Measurements from ENCODE around the gene ASF1B.

The ASF1B gene

GRCh38 chr19:14080887-14081796, 55.2 kb downstream of the ASF1B start:
- TF ChIP-seq RAD21 (IDR thresholded peaks at IDR 0.05; ENCODE audit: low read depth), result no peak
- no peak for TF ChIP-seq ZBTB7A (IDR thresholded peaks at IDR 0.05; ENCODE audit: low read depth)
- no peak for TF ChIP-seq NFIC (IDR thresholded peaks at IDR 0.05)
- peak; percentile 65 for TF ChIP-seq TEAD4 (IDR thresholded peaks at IDR 0.05)
- peak; percentile 43 for TF ChIP-seq USF1 (IDR thresholded peaks at IDR 0.05)
- peak; percentile 44; the same call in 1 of the 2 replicates for TF ChIP-seq CREB1 (IDR thresholded peaks at IDR 0.05; ENCODE audit: low read depth)
- peak; percentile 75 for TF ChIP-seq TAF1 (IDR thresholded peaks at IDR 0.05; ENCODE audit: low read depth)
- peak; percentile 55; the same call in 1 of the 2 replicates for TF ChIP-seq FOXM1 (IDR thresholded peaks at IDR 0.05; ENCODE audit: borderline replicate concordance, low read depth)
- TF ChIP-seq EGR1 (IDR thresholded peaks at IDR 0.05), result peak; percentile 43; the same call in 1 of the 2 replicates
- TF ChIP-seq YY1 (IDR thresholded peaks at IDR 0.05; ENCODE audit: low read depth), result peak; percentile 48; the same call in 1 of the 2 replicates
- 0 out of 2 replicates have a peak, but pooled peaks have one; percentile 42 for TF ChIP-seq MAX (IDR thresholded peaks at IDR 0.05)
- TF ChIP-seq TCF12 (IDR thresholded peaks at IDR 0.05; ENCODE audit: low read depth), result peak; percentile 62
- TF ChIP-seq CEBPB (IDR thresholded peaks at IDR 0.05), result 0 out of 2 replicates have a peak, but pooled peaks have one; percentile 15
- TF ChIP-seq REST (IDR thresholded peaks at IDR 0.05; ENCODE audit: low read depth), result no peak
- no peak; the same call in 1 of the 2 replicates for TF ChIP-seq EP300 (IDR thresholded peaks at IDR 0.05; ENCODE audit: borderline replicate concordance)

GRCh38 chr19:14078411-14078810, 58.0 kb downstream of the ASF1B start:
- TF ChIP-seq RAD21 (IDR thresholded peaks at IDR 0.05; ENCODE audit: low read depth) (no peak), TAF1 (IDR thresholded peaks at IDR 0.05; ENCODE audit: low read depth) (no peak), EGR1 (IDR thresholded peaks at IDR 0.05) (no peak), USF1 (IDR thresholded peaks at IDR 0.05) (no peak), EP300 (IDR thresholded peaks at IDR 0.05; ENCODE audit: borderline replicate concordance) (no peak), MAX (IDR thresholded peaks at IDR 0.05) (no peak)

GRCh38 chr19:14073925-14074838, 62.2 kb downstream of the ASF1B start:
- 0 out of 2 replicates have a peak, but pooled peaks have one; percentile 22 for TF ChIP-seq NFIC (IDR thresholded peaks at IDR 0.05)
- no peak for TF ChIP-seq CEBPB (IDR thresholded peaks at IDR 0.05)

GRCh38 chr19:14073261-14073924, 63.0 kb downstream of the ASF1B start:
- TF ChIP-seq ZBTB7A (IDR thresholded peaks at IDR 0.05; ENCODE audit: low read depth) (no peak; the same call in none of the 2 replicates), USF1 (IDR thresholded peaks at IDR 0.05) (no peak), FOXM1 (IDR thresholded peaks at IDR 0.05; ENCODE audit: borderline replicate concordance, low read depth) (no peak), EP300 (IDR thresholded peaks at IDR 0.05; ENCODE audit: borderline replicate concordance) (no peak), MAX (IDR thresholded peaks at IDR 0.05) (no peak; the same call in 1 of the 2 replicates)

- no peak for TF ChIP-seq MAX (IDR thresholded peaks at IDR 0.05)
- no peak for TF ChIP-seq RAD21 (IDR thresholded peaks at IDR 0.05; ENCODE audit: low read depth)
- TF ChIP-seq ZBTB7A (IDR thresholded peaks at IDR 0.05; ENCODE audit: low read depth), result peak; percentile 16
- TF ChIP-seq EGR1 (IDR thresholded peaks at IDR 0.05), result no peak
Measured at GRCh38 chr19:14072535-14073260, 63.7 kb downstream of the ASF1B start, which contains the start of gene MISP3. Gene MISP3 (plus strand): TSS chr19:14072786. CDS start chr19:14073310, 524 bp downstream.
